22Rv1 (cell line): Measurements from ENCODE around the gene BTBD7.

Experiments
- CTCF ChIP-seq: fragments of 450-650 bp; IDR thresholded peaks from 2 replicates; pipeline ENCODE4 v1.5.1; 2017; ENCODE audit warnings: mild to moderate bottlenecking
- ZFX ChIP-seq: fragments of 450-650 bp; IDR thresholded peaks from 2 replicates; pipeline ENCODE4 v1.6.1; 2017; ENCODE audit warnings: antibody characterized with exemption, borderline replicate concordance

- TF ChIP-seq CTCF: peak; percentile 54
- no peak for TF ChIP-seq ZFX
Measured at GRCh38 chr14:93207468-93208308, 125.1 kb downstream of the BTBD7 start.
